Glutamatergic neuron (in vitro differentiated cells): Measurements from ENCODE around the gene CTSH. TPM values are rescaled to one million over a fixed set of nuclear protein-coding genes. Genes with fewer than 3 reads are reported as not detected.

Experiments used
- DNase-seq: peaks from one replicate; pipeline ENCODE4 v3.0.0; 2022
- H3K27ac Mint-ChIP-seq: one replicate; pipeline ENCODE4 v1.8.0; 2020; ENCODE audit warnings: mild to moderate bottlenecking, mixed read lengths, inconsistent platforms; ENCODE audit not compliant: unreplicated experiment
- H3K27me3 Mint-ChIP-seq: one replicate; pipeline ENCODE4 v1.8.0; 2020; ENCODE audit warnings: mild to moderate bottlenecking, moderate library complexity, mixed read lengths, inconsistent platforms; ENCODE audit not compliant: unreplicated experiment
- H3K36me3 Mint-ChIP-seq: one replicate; pipeline ENCODE4 v1.8.0; 2020; ENCODE audit warnings: mild to moderate bottlenecking, mixed read lengths, inconsistent platforms; ENCODE audit not compliant: unreplicated experiment
- H3K4me1 Mint-ChIP-seq: one replicate; pipeline ENCODE4 v1.8.0; 2020; ENCODE audit warnings: mild to moderate bottlenecking, low read depth, mixed read lengths, inconsistent platforms; ENCODE audit not compliant: unreplicated experiment
- H3K4me3 Mint-ChIP-seq: one replicate; pipeline ENCODE4 v1.8.0; 2020; ENCODE audit warnings: mild to moderate bottlenecking, mixed read lengths, inconsistent platforms; ENCODE audit not compliant: unreplicated experiment
- H3K9me3 Mint-ChIP-seq: one replicate; pipeline ENCODE4 v1.8.0; 2020; ENCODE audit warnings: mild to moderate bottlenecking, moderate library complexity, mixed read lengths, inconsistent platforms; ENCODE audit not compliant: unreplicated experiment
- CTCF ChIP-seq: fragments of 200-600 bp; sonication (generic); IDR thresholded peaks from one replicate; pipeline ENCODE4 v1.5.0; 2021; ENCODE audit not compliant: partially characterized antibody, unreplicated experiment
- total RNA-seq: library from RNA; stranded (reverse); fragmentation: NEBNext Ultra II Directional; extraction: Animal tissue kit (Norgen Biotek cat#: 25700); gene quantifications from one replicate; pipeline ENCODE4 v1.2.1, GENCODE V29; 2021; ENCODE audit not compliant: unreplicated experiment

The CTSH gene
- total RNA-seq, 1 donor from 2014 or later, result not detected

DNA sequence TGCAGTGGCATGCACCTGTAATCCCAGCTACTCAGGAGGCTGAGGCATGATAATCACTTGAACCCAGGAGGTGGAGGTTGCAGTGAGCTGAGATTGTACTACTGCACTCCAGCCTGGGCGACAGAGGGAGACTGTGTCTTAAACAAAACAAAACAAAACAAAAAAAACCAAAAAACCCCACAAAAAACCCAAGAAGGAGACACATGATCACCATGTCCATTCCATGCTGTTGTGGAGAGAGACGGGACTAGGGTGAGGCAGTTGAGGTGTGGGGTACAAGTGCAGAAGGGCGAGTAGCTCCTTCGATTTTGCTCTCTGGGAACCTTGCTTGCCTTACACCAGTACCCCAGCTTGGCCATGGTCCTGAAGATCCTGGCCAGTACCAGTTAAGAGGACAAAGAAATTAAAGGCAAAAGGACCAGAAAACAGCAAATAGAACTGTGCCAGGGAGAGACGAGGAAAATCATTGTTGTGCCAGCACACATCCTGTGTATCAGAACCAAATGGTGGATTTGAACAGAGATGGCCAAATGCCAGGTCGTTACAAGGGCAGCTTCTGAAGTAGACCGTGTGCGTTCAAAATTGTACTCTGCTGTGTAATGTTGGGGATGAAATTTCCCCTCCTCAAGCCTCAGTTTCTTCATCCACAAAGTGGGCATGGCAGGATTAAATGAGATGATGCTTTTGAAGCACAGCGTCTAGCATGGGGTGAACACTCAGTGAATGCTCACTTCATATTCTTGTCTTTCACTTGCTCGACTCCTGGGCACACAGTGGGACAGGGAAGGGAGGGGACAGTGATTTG, 42.9 kb upstream of the CTSH start:
- Mint-ChIP-seq H3K27ac (no peak overlapping the region), H3K36me3 (peaks cover 9% of the 10 kb centered on the region), H3K4me1 (peaks cover 2% of the 10 kb centered on the region), H3K27me3 (no peaks in the 10 kb centered on the region), H3K4me3 (no peak overlapping the region), H3K9me3 (peaks cover 2% of the 10 kb centered on the region)
- no peak for DNase-seq
- no peak for TF ChIP-seq CTCF

DNA sequence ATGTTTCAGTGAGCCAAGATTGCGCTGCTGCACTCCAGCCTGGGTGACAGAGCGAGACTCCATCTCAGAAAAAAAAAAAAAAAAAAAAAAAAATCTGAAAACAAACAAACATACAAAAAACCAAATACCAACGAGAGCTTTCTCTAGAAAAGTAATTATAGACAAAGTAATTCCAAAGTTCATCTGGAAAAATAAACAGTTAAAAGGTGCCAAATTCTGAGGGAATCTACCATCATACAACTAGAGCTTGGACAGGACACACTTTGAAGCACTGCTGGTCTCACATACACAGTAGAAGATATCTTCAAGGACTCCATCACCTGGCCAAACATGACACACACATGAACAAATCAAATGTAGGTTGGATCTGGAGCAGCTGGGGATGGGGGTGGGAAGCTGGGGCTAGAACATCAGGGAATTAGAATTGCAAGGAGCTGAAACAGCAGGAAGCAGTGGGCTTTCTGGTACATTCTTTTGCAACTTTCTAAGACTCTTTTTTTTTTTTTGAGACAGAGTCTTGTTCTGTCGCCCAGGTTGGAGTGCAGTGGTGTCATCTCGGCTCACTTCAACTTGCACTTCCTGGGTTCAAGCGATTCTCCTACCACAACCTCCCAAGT, 41.1 kb upstream of the CTSH start:
- no peak for DNase-seq
- no peak overlapping the region for H3K27ac Mint-ChIP-seq
- H3K4me3 Mint-ChIP-seq, result no peak overlapping the region
- no peaks in the 10 kb centered on the region for H3K27me3 Mint-ChIP-seq
- no peak for TF ChIP-seq CTCF
- peaks cover 2% of the 10 kb centered on the region for H3K9me3 Mint-ChIP-seq
- no peaks in the 10 kb centered on the region for H3K4me1 Mint-ChIP-seq
- H3K36me3 Mint-ChIP-seq, result peaks cover 9% of the 10 kb centered on the region

- Mint-ChIP-seq H3K4me1 (peaks cover 2% of the 10 kb centered on the region), H3K9me3 (peaks cover 5% of the 10 kb centered on the region), H3K36me3 (peaks cover 9% of the 10 kb centered on the region), H3K4me3 (no peak overlapping the region), H3K27ac (no peak overlapping the region), H3K27me3 (peaks cover 7% of the 10 kb centered on the region)
- TF ChIP-seq CTCF, result no peak
- DNase-seq, result no peak
Measured at GRCh38 chr15:78984041-78984440, 39.2 kb upstream of the CTSH start.

DNA sequence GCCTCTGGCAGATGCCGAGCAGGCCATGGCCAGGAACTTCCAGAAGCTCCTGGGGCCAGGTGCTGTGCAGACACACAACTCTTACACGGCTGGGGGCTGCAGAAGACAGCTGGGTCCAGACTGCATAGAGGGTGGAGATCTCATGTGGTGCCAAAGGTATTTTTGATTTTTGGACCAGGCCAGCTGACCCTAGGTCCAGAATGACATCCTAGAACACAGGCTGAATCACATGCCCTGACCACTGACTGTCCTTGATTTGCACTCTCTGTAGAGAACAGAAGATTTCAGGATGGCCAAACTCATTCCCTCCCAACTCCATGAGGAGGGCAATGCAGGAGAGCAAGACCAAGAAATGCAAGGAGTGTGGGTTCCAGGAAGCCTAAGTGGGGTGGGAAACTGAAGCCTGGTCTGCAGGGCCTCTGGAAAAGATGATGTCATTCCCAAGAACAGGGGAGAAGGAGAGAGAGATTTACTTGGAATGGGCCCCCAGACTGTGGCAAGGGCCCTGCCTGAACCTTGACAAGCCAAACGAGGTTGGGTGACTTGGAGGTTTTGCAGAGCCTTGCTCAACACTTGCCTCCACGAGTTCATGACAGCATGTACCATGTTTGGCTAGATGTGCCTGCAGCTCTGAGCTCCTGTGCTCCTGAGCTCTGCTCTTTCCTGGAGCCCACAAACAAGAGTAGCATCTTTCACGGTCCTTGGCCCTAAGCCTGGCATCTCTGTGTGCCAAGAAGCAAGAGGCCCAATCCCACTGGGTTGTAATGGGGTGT, 38.5 kb upstream of the CTSH start:
- peaks cover 9% of the 10 kb centered on the region for H3K36me3 Mint-ChIP-seq
- TF ChIP-seq CTCF, result no peak

More for the DNA sequence above, 38.5 kb upstream of the CTSH start:
- H3K27ac Mint-ChIP-seq, result no peak overlapping the region
- DNase-seq, result no peak
- peaks cover 7% of the 10 kb centered on the region for H3K4me1 Mint-ChIP-seq
- no peak overlapping the region for H3K4me3 Mint-ChIP-seq
- peaks cover 6% of the 10 kb centered on the region for H3K9me3 Mint-ChIP-seq
- H3K27me3 Mint-ChIP-seq, result peaks cover 7% of the 10 kb centered on the region
